ENCODE results near the gene RBM6. TPM values are rescaled to one million over a fixed set of nuclear protein-coding genes. Genes with fewer than 3 reads are reported as not detected.

The RBM6 gene
- total RNA-seq, 1 experiment from 2014 or later, result 55.9 TPM

DNA sequence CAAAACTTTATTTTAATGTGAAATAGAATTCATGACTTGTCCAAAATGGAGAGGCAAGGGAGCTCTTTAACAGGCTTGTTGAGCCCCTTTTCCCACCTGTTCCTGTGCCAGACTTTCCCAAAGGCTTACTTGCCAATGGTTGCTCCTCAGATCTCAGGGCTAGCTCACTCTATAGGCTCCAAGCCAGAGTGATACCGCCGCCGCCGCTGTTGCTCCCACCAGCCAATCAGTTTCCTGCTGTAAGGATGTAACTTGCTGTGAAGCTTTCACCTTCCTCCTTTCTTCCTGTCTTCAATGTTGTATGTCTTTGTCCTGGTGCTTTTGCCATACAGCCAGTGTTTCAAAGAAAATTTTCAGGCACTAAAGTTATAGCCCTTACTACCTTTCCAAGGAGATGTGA lies 107.5 kb downstream of the RBM6 start:
- H3K4me1 ChIP-seq (ENCODE audit: insufficient read depth, low read length, poor library complexity, severe bottlenecking), result no peaks in the 10 kb centered on the region
- ChIA-PET POLR2A (ENCODE audit: low non-redundant PET) (no interaction called here), CTCF (no interaction called here)
- no peak for TF ChIP-seq EZH2 (IDR thresholded peaks at IDR 0.05; ENCODE audit: borderline replicate concordance, low read depth, low read length, poor library complexity, severe bottlenecking)
- TF ChIP-seq, protein P1, sequence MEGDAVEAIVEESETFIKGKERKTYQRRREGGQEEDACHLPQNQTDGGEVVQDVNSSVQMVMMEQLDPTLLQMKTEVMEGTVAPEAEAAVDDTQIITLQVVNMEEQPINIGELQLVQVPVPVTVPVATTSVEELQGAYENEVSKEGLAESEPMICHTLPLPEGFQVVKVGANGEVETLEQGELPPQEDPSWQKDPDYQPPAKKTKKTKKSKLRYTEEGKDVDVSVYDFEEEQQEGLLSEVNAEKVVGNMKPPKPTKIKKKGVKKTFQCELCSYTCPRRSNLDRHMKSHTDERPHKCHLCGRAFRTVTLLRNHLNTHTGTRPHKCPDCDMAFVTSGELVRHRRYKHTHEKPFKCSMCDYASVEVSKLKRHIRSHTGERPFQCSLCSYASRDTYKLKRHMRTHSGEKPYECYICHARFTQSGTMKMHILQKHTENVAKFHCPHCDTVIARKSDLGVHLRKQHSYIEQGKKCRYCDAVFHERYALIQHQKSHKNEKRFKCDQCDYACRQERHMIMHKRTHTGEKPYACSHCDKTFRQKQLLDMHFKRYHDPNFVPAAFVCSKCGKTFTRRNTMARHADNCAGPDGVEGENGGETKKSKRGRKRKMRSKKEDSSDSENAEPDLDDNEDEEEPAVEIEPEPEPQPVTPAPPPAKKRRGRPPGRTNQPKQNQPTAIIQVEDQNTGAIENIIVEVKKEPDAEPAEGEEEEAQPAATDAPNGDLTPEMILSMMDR (conservative IDR thresholded peaks at IDR 0.05; ENCODE audit: low read depth, low read length), result no peak
- H3K4me3 ChIP-seq (ENCODE audit: low read depth, low read length, poor library complexity, severe bottlenecking), result no peak overlapping the region
- no peaks in the 10 kb centered on the region for H3K27me3 ChIP-seq (replicated peaks; ENCODE audit: insufficient read depth, low read depth, low read length, poor library complexity)
- H3K36me3 ChIP-seq (ENCODE audit: insufficient read depth, low read length, poor library complexity, severe bottlenecking), result no peaks in the 10 kb centered on the region
- H3K9me3 ChIP-seq (ENCODE audit: low read depth, low read length, poor library complexity, severe bottlenecking), result no peaks in the 10 kb centered on the region
- no TSS peak for BruUV-seq (replicated peaks)
- no peak for DNase-seq (ENCODE audit: low spot score)
- intact Hi-C loops (cut with micrococcal nuclease; ENCODE audit: unreplicated experiment), result no loop called here
- no peak overlapping the region for H3K27ac ChIP-seq (ENCODE audit: low read depth, low read length, poor library complexity, severe bottlenecking)

DNA sequence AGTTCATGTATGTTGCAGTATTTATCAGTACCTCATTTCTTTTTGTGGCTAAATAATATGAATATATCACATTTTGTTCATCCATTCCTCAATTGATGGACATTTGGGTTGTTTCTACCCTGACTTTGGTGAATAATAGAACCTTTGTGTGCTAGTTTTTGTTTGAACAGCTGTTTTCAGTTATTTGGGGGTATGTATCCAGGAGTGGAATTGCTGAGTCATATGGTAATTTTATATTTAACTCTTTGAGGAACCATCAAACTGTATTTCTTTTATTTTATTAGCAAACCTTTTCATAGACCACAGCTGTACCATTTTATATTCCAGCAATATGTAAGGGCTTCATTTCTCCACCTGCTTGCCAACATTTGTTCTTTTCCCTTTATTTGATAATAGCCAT lies 110.4 kb downstream of the RBM6 start:
- Histone ChIP-seq H3K27me3 (replicated peaks; ENCODE audit: insufficient read depth, low read depth, low read length, poor library complexity) (no peaks in the 10 kb centered on the region), H3K9me3 (ENCODE audit: low read depth, low read length, poor library complexity, severe bottlenecking) (no peaks in the 10 kb centered on the region), H3K36me3 (ENCODE audit: insufficient read depth, low read length, poor library complexity, severe bottlenecking) (no peaks in the 10 kb centered on the region), H3K4me3 (ENCODE audit: low read depth, low read length, poor library complexity, severe bottlenecking) (no peak overlapping the region), H3K27ac (ENCODE audit: low read depth, low read length, poor library complexity, severe bottlenecking) (no peak overlapping the region), H3K4me1 (ENCODE audit: insufficient read depth, low read length, poor library complexity, severe bottlenecking) (no peaks in the 10 kb centered on the region)
- BruUV-seq (replicated peaks), result no TSS peak
- POLR2A ChIA-PET (ENCODE audit: low non-redundant PET), result no interaction called here
- CTCF ChIA-PET, result no interaction called here
- no peak for TF ChIP-seq EZH2 (IDR thresholded peaks at IDR 0.05; ENCODE audit: borderline replicate concordance, low read depth, low read length, poor library complexity, severe bottlenecking)
- TF ChIP-seq, protein P1 (conservative IDR thresholded peaks at IDR 0.05; ENCODE audit: low read depth, low read length), result no peak
- intact Hi-C loops (cut with micrococcal nuclease; ENCODE audit: unreplicated experiment), result no loop called here
- peak; percentile 34 for DNase-seq (ENCODE audit: low spot score)

DNA sequence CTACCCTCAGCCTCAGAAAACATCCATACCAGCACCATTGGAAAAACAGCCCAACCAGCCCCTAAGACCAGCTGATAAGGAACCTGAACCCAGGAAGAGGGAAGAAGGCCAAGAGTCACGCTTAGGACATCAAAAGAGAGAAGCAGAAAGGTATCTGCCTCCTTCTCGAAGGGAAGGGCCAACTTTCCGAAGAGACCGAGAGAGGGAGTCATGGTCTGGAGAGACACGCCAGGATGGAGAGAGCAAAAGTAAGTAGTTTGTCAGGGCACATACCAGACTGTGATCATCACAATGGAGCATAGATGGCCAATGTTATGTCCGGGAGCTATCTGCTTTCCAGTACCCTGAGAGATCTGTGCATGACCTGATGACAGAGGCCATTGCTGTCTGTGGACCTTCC lies 117.8 kb downstream of the RBM6 start:
- no peak overlapping the region for H3K27ac ChIP-seq (ENCODE audit: low read depth, low read length, poor library complexity, severe bottlenecking)
- H3K36me3 ChIP-seq (ENCODE audit: insufficient read depth, low read length, poor library complexity, severe bottlenecking), result peaks cover 11% of the 10 kb centered on the region
- no peaks in the 10 kb centered on the region for H3K27me3 ChIP-seq (replicated peaks; ENCODE audit: insufficient read depth, low read depth, low read length, poor library complexity)
- H3K9me3 ChIP-seq (ENCODE audit: low read depth, low read length, poor library complexity, severe bottlenecking), result no peaks in the 10 kb centered on the region
- TF ChIP-seq, protein P1 (conservative IDR thresholded peaks at IDR 0.05; ENCODE audit: low read depth, low read length), result no peak
- TF ChIP-seq EZH2 (IDR thresholded peaks at IDR 0.05; ENCODE audit: borderline replicate concordance, low read depth, low read length, poor library complexity, severe bottlenecking), result no peak
- H3K4me1 ChIP-seq (ENCODE audit: insufficient read depth, low read length, poor library complexity, severe bottlenecking), result no peaks in the 10 kb centered on the region
- POLR2A ChIA-PET (ENCODE audit: low non-redundant PET), result no interaction called here
- H3K4me3 ChIP-seq (ENCODE audit: low read depth, low read length, poor library complexity, severe bottlenecking), result no peak overlapping the region
- CTCF ChIA-PET, result no interaction called here
- intact Hi-C loops (cut with micrococcal nuclease; ENCODE audit: unreplicated experiment), result no loop called here
- no TSS peak for BruUV-seq (replicated peaks)
- no peak for DNase-seq (ENCODE audit: low spot score)

Measured in A673 (cell line).